Loucy (cell line): ENCODE results near the gene ZDHHC7.

Experiments used
- EZH2phosphoT487 ChIP-seq: fragments of 200-600 bp; IDR thresholded peaks from 2 replicates; pipeline ENCODE4 v1.6.1; 2018; ENCODE audit warnings: antibody characterized with exemption, mild to moderate bottlenecking, moderate library complexity, borderline replicate concordance
- TF ChIP-seq, protein P1 (sequence below): fragments of 200-600 bp; sonication (generic); conservative IDR thresholded peaks from 2 replicates; pipeline ENCODE4 v1.5.1; 2014; ENCODE audit warnings: mild to moderate bottlenecking, antibody characterized with exemption, low read length

DNA sequence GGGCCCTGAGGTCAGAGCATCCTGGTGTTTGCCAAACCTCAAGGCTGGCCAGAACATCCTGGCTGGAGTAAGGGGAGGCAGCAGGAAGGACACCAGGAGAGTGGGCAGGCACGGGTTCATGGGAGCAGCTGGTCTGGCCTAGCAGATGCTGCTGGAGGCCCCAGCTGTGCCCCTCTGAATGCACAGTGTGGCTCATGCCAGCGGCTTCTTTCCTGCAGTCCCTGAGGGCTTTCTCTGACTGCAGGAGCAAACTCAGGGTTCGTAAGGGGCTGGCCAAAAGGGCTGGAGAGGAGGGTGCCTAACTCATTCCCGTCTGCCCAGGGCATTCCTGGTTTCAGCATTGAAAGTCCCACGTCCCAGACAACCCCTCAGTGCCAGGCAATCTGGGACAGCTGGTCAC is 78.7 kb downstream of the ZDHHC7 start:
- TF ChIP-seq, protein P1, sequence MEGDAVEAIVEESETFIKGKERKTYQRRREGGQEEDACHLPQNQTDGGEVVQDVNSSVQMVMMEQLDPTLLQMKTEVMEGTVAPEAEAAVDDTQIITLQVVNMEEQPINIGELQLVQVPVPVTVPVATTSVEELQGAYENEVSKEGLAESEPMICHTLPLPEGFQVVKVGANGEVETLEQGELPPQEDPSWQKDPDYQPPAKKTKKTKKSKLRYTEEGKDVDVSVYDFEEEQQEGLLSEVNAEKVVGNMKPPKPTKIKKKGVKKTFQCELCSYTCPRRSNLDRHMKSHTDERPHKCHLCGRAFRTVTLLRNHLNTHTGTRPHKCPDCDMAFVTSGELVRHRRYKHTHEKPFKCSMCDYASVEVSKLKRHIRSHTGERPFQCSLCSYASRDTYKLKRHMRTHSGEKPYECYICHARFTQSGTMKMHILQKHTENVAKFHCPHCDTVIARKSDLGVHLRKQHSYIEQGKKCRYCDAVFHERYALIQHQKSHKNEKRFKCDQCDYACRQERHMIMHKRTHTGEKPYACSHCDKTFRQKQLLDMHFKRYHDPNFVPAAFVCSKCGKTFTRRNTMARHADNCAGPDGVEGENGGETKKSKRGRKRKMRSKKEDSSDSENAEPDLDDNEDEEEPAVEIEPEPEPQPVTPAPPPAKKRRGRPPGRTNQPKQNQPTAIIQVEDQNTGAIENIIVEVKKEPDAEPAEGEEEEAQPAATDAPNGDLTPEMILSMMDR = no peak
- no peak for TF ChIP-seq EZH2phosphoT487
